H1 (cell line): ENCODE measurements around the gene HHAT. TPM values are rescaled to one million over a fixed set of nuclear protein-coding genes. Genes with fewer than 3 reads are reported as not detected.

ENCODE experiments used
- BRCA1 ChIP-seq: IDR thresholded peaks from 2 replicates; pipeline ENCODE4 v1.6.1; 2012; ENCODE audit warnings: low read depth, low read length, improper control_type of control experiment
- RBBP5 ChIP-seq: IDR thresholded peaks from 2 replicates; pipeline ENCODE4 v1.7.1; 2012; ENCODE audit warnings: low read depth, mild to moderate bottlenecking, inconsistent platforms, low read length, moderate library complexity, borderline replicate concordance
- RXRA ChIP-seq: IDR thresholded peaks from 2 replicates; pipeline ENCODE4 v1.6.1; 2011; ENCODE audit warnings: low read depth, mild to moderate bottlenecking, low read length, moderate library complexity; ENCODE audit not compliant: insufficient read depth
- polyA plus RNA-seq, 7 experiments: library from polyadenylated mRNA; depleted of rRNA in 3 of 7; stranded (reverse) in 5 of 7; unstranded in 2 of 7; fragments of >200 nt in 5 of 7; fragments of 200-250 nt in 2 of 7; gene quantifications; 1 replicate in 5 of 7; 2 replicates in 1 of 7; 4 replicates in 1 of 7; pipeline versions ENCODE4 v1.2.1 to v1.2.3, GENCODE V29; 2011 to 2013; ENCODE audit warnings: missing spikeins in 2 of 7, mixed read lengths in 2 of 7
- total RNA-seq: library from RNA; stranded (reverse); fragmentation: NEBNext Ultra II Directional; extraction: Animal tissue kit (Norgen Biotek cat#: 25700); gene quantifications from 2 replicates; pipeline ENCODE4 v1.2.1, GENCODE V29; 2021

Gene HHAT
- total and polyA plus RNA-seq, 2 of the 8 experiments (the other 6 are each of a cell fraction or from before 2014, with no cell fraction given): 0.15 to 0.51 TPM

GRCh38 chr1:210570116-210570515, 241.4 kb downstream of the HHAT start (continued):
- TF ChIP-seq RXRA: no peak
- no peak for TF ChIP-seq RBBP5
- TF ChIP-seq BRCA1: no peak
